SK-N-SH treated with all-trans-retinoic acid at 6 μM for 48 hours (cell line): ENCODE results near the gene CENPA.

Experiments
- CSDC2 ChIP-seq: fragments of 250-450 bp; sonication (Bioruptor Pico); IDR thresholded peaks from 2 replicates; pipeline ENCODE4 v1.5.0; 2020; ENCODE audit warnings: mild to moderate bottlenecking, moderate library complexity
- SNAI2 ChIP-seq: fragments of 250-450 bp; sonication (Bioruptor Pico); IDR thresholded peaks from 2 replicates; pipeline ENCODE4 v1.5.0; 2020; ENCODE audit warnings: mild to moderate bottlenecking, moderate library complexity
- ZFP30 ChIP-seq: fragments of 450-650 bp; formaldehyde crosslinking; IDR thresholded peaks from 2 replicates; pipeline ENCODE4 v1.5.0; 2022; ENCODE audit warnings: mild to moderate bottlenecking, moderate library complexity
- TF ChIP-seq, protein P1 (sequence below): fragments of 250-450 bp; sonication (Bioruptor Pico); IDR thresholded peaks from 2 replicates; pipeline ENCODE4 v1.8.0; 2021; ENCODE audit warnings: low read depth, mild to moderate bottlenecking, moderate library complexity, borderline replicate concordance

GRCh38 chr2:26809211-26809610 lies 23.4 kb downstream of the CENPA start:
- TF ChIP-seq, protein P1, sequence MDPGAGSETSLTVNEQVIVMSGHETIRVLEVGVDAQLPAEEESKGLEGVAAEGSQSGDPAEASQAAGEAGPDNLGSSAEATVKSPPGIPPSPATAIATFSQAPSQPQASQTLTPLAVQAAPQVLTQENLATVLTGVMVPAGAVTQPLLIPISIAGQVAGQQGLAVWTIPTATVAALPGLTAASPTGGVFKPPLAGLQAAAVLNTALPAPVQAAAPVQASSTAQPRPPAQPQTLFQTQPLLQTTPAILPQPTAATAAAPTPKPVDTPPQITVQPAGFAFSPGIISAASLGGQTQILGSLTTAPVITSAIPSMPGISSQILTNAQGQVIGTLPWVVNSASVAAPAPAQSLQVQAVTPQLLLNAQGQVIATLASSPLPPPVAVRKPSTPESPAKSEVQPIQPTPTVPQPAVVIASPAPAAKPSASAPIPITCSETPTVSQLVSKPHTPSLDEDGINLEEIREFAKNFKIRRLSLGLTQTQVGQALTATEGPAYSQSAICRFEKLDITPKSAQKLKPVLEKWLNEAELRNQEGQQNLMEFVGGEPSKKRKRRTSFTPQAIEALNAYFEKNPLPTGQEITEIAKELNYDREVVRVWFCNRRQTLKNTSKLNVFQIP (CRISPR knock-in tag), result no peak
- TF ChIP-seq SNAI2 (no peak), CSDC2 (no peak), ZFP30 (no peak)
